HepG2 (cell line): ENCODE measurements around the gene MAGI1. TPM values are rescaled to one million over a fixed set of nuclear protein-coding genes. Genes with fewer than 3 reads are reported as not detected.

Source experiments
- ATAC-seq: fragments of 200-7000 bp; cut with Tn5 transposase; 3 replicates; pipeline ENCODE4 v1.9.1; 2020; ENCODE audit warnings: mild to moderate bottlenecking, moderate library complexity
- BruUV-seq: library from RNA; stranded (reverse); fragments of 400-500 nt; replicated peaks from 2 replicates; lab custom pipeline; 2021; lab: Mats Ljungman, UMichigan
- CTCF ChIA-PET: fragments of 300-600 bp; formaldehyde crosslinking; extraction: SDS; loops from one replicate; lab custom pipeline; 2021; ENCODE audit warnings: low total read pairs, inconsistent platforms, low intra/inter-chr PET ratio; lab: Yijun Ruan, JAX
- POLR2A ChIA-PET: fragments of 350-600 bp; sonication (Branson Sonifier 250); formaldehyde crosslinking; loops from one replicate; lab custom pipeline; 2020; ENCODE audit warnings: antibody characterized with exemption, inconsistent platforms; lab: Yijun Ruan, JAX
- DNase-seq: peaks from one replicate; pipeline ENCODE4 v3.0.0-alpha.2; 2015; ENCODE audit warnings: low spot score
- FAIRE-seq: peaks from 3 replicates; lab custom pipeline; 2011; peaks lifted over from hg19 to GRCh38; lab: Jason Lieb, UNC
- H2AFZ ChIP-seq: one replicate; pipeline ENCODE4 v1.6.1; 2011; ENCODE audit warnings: low read length, inconsistent platforms
- H3K27ac ChIP-seq: fragments of 300-600 bp; 3 replicates; pipeline ENCODE4 v1.8.0; 2011; ENCODE audit warnings: mixed run types, mild to moderate bottlenecking, mixed read lengths, low read length, inconsistent platforms; ENCODE audit not compliant: insufficient read depth; ENCODE audit errors: extremely low read length
- H3K27me3 ChIP-seq, 2 experiments: fragments of 200-600 bp in 1 of 2; 2 replicates in 1 of 2; 3 replicates in 1 of 2; pipeline versions ENCODE4 v1.6.0 to v1.8.0; 2011; ENCODE audit warnings: low read length in 2 of 2, mild to moderate bottlenecking in 2 of 2, moderate library complexity in 2 of 2, inconsistent platforms in 1 of 2; ENCODE audit not compliant: insufficient read depth in 2 of 2, control insufficient read depth in 1 of 2
- H3K36me3 ChIP-seq, 2 experiments: fragments of 200-600 bp in 1 of 2; replicated peaks in 1 of 2; 2 replicates in 1 of 2; 3 replicates in 1 of 2; pipeline versions ENCODE4 v1.5.1 to v1.8.0; 2011; ENCODE audit warnings: low read length in 2 of 2, inconsistent platforms in 1 of 2; ENCODE audit not compliant: insufficient read depth in 2 of 2, control insufficient read depth in 1 of 2
- H3K4me1 ChIP-seq: 2 replicates; pipeline ENCODE4 v1.5.1; 2012; ENCODE audit warnings: low read length, inconsistent platforms; ENCODE audit not compliant: insufficient read depth
- H3K4me2 ChIP-seq: 2 replicates; pipeline ENCODE4 v1.6.0; 2011; ENCODE audit warnings: low read depth, low read length, inconsistent platforms
- H3K4me3 ChIP-seq, 3 experiments: fragments of 200-600 bp in 1 of 3; sonication (generic), shearing (Covaris generic) in 1 of 3; replicated peaks in 1 of 3; 2 replicates each; pipeline ENCODE4 v1.5.1; 2011 to 2016; ENCODE audit warnings: low read length in 3 of 3, inconsistent platforms in 2 of 3, low read depth in 2 of 3, mild to moderate bottlenecking in 2 of 3, control low read depth in 1 of 3, mixed read lengths in 1 of 3; ENCODE audit not compliant: insufficient read depth in 1 of 3
- H3K79me2 ChIP-seq: one replicate; pipeline ENCODE4 v1.6.1; 2011; ENCODE audit warnings: low read length, inconsistent platforms; ENCODE audit not compliant: insufficient read depth
- H3K9ac ChIP-seq: 2 replicates; pipeline ENCODE4 v1.6.0; 2011; ENCODE audit warnings: mild to moderate bottlenecking, low read depth, low read length, inconsistent platforms; ENCODE audit not compliant: insufficient read depth
- H3K9me3 ChIP-seq: 2 replicates; pipeline ENCODE4 v1.5.1; 2012; ENCODE audit warnings: mild to moderate bottlenecking, low read length
- H4K20me1 ChIP-seq: 2 replicates; pipeline ENCODE4 v1.6.0; 2011; ENCODE audit warnings: inconsistent platforms, mild to moderate bottlenecking, low read length, moderate library complexity; ENCODE audit not compliant: insufficient read depth
- DR1 ChIP-seq: sonication (generic); formaldehyde crosslinking; IDR thresholded peaks from 2 replicates; pipeline ENCODE4 v1.8.0; 2021; ENCODE audit warnings: mild to moderate bottlenecking, missing genetic modification reagents, inconsistent platforms
- FOXK1 ChIP-seq: sonication (generic); formaldehyde crosslinking; IDR thresholded peaks from 2 replicates; pipeline ENCODE4 v1.4.0; 2020; ENCODE audit warnings: low read depth, missing genetic modification reagents, borderline replicate concordance
- KAT7 ChIP-seq: IDR thresholded peaks from 2 replicates; pipeline ENCODE4 v1.6.1; 2018; ENCODE audit warnings: borderline replicate concordance, missing compliant biosample characterization
- MAFF ChIP-seq: IDR thresholded peaks from 2 replicates; pipeline ENCODE4 v1.6.1; 2011; ENCODE audit warnings: low read depth, low read length, improper control_type of control experiment
- MAFK ChIP-seq, 2 experiments: IDR thresholded peaks in 1 of 2; conservative IDR thresholded peaks in 1 of 2; 2 replicates each; pipeline ENCODE4 v1.6.1; 2011; ENCODE audit warnings: improper control_type of control experiment in 2 of 2, low read length in 2 of 2
- NFIC ChIP-seq: IDR thresholded peaks from 2 replicates; pipeline ENCODE4 v1.6.1; 2012; ENCODE audit warnings: mild to moderate bottlenecking, low read length, inconsistent platforms
- YEATS2 ChIP-seq: sonication (generic); formaldehyde crosslinking; IDR thresholded peaks from 2 replicates; pipeline ENCODE4 v1.4.0; 2020; ENCODE audit warnings: missing genetic modification reagents, borderline replicate concordance
- ZNF234 ChIP-seq: sonication (generic); formaldehyde crosslinking; conservative IDR thresholded peaks from 2 replicates; pipeline ENCODE4 v1.5.1; 2020; ENCODE audit warnings: mild to moderate bottlenecking, missing genetic modification reagents
- ZNF512B ChIP-seq: sonication (generic); formaldehyde crosslinking; IDR thresholded peaks from 2 replicates; pipeline ENCODE4 v1.5.1; 2020; ENCODE audit warnings: missing genetic modification reagents, mild to moderate bottlenecking, borderline replicate concordance
- ZNF83 ChIP-seq: sonication (generic); formaldehyde crosslinking; IDR thresholded peaks from 2 replicates; pipeline ENCODE4 v1.4.0; 2020; ENCODE audit warnings: missing genetic modification reagents, mild to moderate bottlenecking, borderline replicate concordance
- ZNF879 ChIP-seq: sonication (generic); formaldehyde crosslinking; IDR thresholded peaks from 2 replicates; pipeline ENCODE4 v1.8.1; 2023; ENCODE audit warnings: missing genetic modification reagents
- WGBS: methylation state at CpG from one replicate; pipeline ENCODE4 v1.1.6; 2017; ENCODE audit warnings: low lambda C conversion rate; 5-methylcytosine and 5-hydroxymethylcytosine counted together
- in situ Hi-C: cut with HindIII; loops from 2 replicates; pipeline ENCODE4 v1.10.0; 2017; ENCODE audit warnings: low pct_unique_long_range_greater_than_20kb; ENCODE audit not compliant: extremely low pct_ligation_motif_present
- intact Hi-C: fragments of 100-400 bp; cut with micrococcal nuclease; formaldehyde crosslinking; loops from one replicate; pipeline ENCODE4 v1.10.0; 2022; ENCODE audit not compliant: unreplicated experiment
- polyA plus RNA-seq, 8 experiments: library from polyadenylated mRNA; depleted of rRNA in 3 of 8; stranded (reverse) in 7 of 8; unstranded in 1 of 8; fragments of >200 nt; fragmentation: Illumina TruSeq in 4 of 8; extraction: Trizol in 4 of 8; gene quantifications; 2 replicates each; pipeline versions ENCODE4 v1.2.1 to v1.2.3, GENCODE V29; 2011 to 2016; ENCODE audit warnings: low read depth in 4 of 8, missing spikeins in 1 of 8, mixed read lengths in 1 of 8; ENCODE audit not compliant: insufficient read depth in 1 of 8
- total RNA-seq, 5 experiments: library from RNA; depleted of rRNA; stranded (reverse); fragments of >200 nt; fragmentation: Illumina TruSeq; extraction: Trizol; gene quantifications; 2 replicates each; pipeline ENCODE4 v1.2.3, GENCODE V29; 2016; ENCODE audit warnings: low read depth in 1 of 5

MAGI1 gene
- total and polyA plus RNA-seq, 2 of the 13 experiments (the other 11 are each of a cell fraction or from before 2014, with no cell fraction given): 22.2 to 26.0 TPM

- TF ChIP-seq ZNF512B (CRISPR knock-in tag): no peak
- peak; percentile 26; the same call in 1 of the 2 replicates for TF ChIP-seq MAFF
- no peak for TF ChIP-seq NFIC
- TF ChIP-seq YEATS2 (CRISPR knock-in tag): no peak
- TF ChIP-seq ZNF83: no peak
- no peak for TF ChIP-seq KAT7 (CRISPR knock-in tag)
- TF ChIP-seq ZNF879: no peak
- no peak for TF ChIP-seq FOXK1 (CRISPR knock-in tag)
- no peak for TF ChIP-seq ZNF234 (CRISPR knock-in tag)
- peak; percentile 54 to 59 for TF ChIP-seq MAFK (conservative IDR thresholded peaks at IDR 0.05 in 1 of 2, IDR thresholded peaks at IDR 0.05 in 1 of 2; ENCODE audit: low read length in 2 of 2)
- TF ChIP-seq DR1 (CRISPR knock-in tag): no peak
- no peak overlapping the region for H3K27ac ChIP-seq
- H3K9me3 ChIP-seq: peaks cover 4% of the 10 kb centered on the region; the same call in 1 of the 2 replicates
- ChIA-PET CTCF (no interaction called here), POLR2A (no interaction called here)
- WGBS: 58% methylated on average over 4 of the region's 4 CpGs
- in situ Hi-C loops (no loop called here), intact Hi-C loops (no loop called here)
- ATAC-seq (no peak), DNase-seq (no peak), FAIRE-seq (no peak)
- H4K20me1 ChIP-seq: no peaks in the 10 kb centered on the region
- no peaks in the 10 kb centered on the region for H3K79me2 ChIP-seq
- peaks cover 1% of the 10 kb centered on the region; the same call in 1 of the 2 replicates for H3K4me1 ChIP-seq
- H3K9ac ChIP-seq: no peak overlapping the region
- BruUV-seq: no TSS peak
- H3K4me2 ChIP-seq: no peak overlapping the region
- no peaks in the 10 kb centered on the region for H3K36me3 ChIP-seq
- H2AFZ ChIP-seq: no peak overlapping the region
- H3K4me3 ChIP-seq: no peak overlapping the region
- no peaks in the 10 kb centered on the region for H3K27me3 ChIP-seq
Measured at GRCh38 chr3:66066963-66067617, 28.4 kb upstream of the MAGI1 start.
